AG10803 (cell line): ENCODE data around the gene GPR22.

ENCODE experiments used
- DNase-seq: peaks from one replicate; pipeline ENCODE4 v3.0.0; 2010; ENCODE audit warnings: low read depth
- H3K4me3 ChIP-seq: 2 replicates; pipeline ENCODE4 v1.5.1; 2011; ENCODE audit warnings: mild to moderate bottlenecking, low read length, control low read depth
- TF ChIP-seq, protein P1 (sequence below): conservative IDR thresholded peaks from 2 replicates; pipeline ENCODE4 v1.5.1; 2011; ENCODE audit warnings: mild to moderate bottlenecking, low read length, control low read depth, inconsistent platforms

The GPR22 gene

GRCh38 chr7:107463139-107464078 is 6.4 kb upstream of the GPR22 start:
- peak; percentile 76 for DNase-seq
- TF ChIP-seq, protein P1, sequence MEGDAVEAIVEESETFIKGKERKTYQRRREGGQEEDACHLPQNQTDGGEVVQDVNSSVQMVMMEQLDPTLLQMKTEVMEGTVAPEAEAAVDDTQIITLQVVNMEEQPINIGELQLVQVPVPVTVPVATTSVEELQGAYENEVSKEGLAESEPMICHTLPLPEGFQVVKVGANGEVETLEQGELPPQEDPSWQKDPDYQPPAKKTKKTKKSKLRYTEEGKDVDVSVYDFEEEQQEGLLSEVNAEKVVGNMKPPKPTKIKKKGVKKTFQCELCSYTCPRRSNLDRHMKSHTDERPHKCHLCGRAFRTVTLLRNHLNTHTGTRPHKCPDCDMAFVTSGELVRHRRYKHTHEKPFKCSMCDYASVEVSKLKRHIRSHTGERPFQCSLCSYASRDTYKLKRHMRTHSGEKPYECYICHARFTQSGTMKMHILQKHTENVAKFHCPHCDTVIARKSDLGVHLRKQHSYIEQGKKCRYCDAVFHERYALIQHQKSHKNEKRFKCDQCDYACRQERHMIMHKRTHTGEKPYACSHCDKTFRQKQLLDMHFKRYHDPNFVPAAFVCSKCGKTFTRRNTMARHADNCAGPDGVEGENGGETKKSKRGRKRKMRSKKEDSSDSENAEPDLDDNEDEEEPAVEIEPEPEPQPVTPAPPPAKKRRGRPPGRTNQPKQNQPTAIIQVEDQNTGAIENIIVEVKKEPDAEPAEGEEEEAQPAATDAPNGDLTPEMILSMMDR, result peak; percentile 98
- no peak overlapping the region for H3K4me3 ChIP-seq

DNA sequence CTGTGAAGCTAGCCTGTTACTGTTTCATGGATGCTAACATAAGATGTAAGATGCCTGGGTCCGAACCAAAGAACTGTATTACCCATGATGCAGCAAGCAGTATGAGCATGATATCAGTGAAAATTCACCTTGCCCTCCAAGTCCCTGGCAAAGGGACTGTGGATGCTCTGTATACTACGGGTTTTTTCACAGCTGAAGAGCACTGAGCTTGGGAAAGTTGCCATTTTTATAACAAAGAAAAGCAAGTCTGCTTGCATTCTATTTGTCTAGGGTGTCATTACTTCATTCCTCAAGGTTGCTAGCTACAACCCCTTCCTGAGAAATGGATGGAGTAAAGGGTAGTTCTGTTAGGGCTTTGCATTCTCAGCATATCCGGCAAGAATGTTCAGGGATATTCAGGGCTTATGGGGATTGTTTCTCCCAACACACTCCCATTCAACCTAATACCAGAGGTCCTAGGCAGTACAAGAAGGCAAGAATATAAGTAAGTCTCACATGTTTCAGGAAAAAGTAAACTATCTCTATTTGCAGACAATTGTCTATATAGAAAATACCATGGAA is 5.1 kb upstream of the GPR22 start:
- TF ChIP-seq, protein P1, result no peak
- no peak overlapping the region for H3K4me3 ChIP-seq
- no peak for DNase-seq

- no peak for DNase-seq
- TF ChIP-seq, protein P1, result no peak
Observed at GRCh38 chr7:107467972-107468371, 1.9 kb upstream of the GPR22 start.

DNA sequence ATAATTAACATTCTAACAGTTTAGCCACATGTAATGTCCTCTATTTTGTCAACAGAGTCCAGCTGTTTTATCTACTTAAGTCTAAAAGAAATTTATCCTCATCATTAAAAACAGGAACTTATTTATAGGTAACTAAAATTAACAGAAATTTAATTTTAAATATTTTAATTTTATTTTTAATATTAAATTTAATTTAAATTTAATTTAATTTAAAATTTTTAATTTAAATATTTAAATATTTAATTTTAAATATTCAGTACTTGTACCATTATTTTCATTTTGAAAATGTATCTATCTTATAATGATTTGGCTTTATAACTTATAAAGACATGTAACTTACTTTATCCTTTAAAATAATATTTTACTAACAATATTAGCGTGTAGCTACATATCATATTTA is 1.0 kb upstream of the GPR22 start:
- DNase-seq, result no peak

More at GRCh38 chr7:107467972-107468371, 1.9 kb upstream of the GPR22 start:
- no peak overlapping the region for H3K4me3 ChIP-seq

GRCh38 chr7:107471292-107472070 is 1.6 kb downstream of the GPR22 start:
- TF ChIP-seq, protein P1, result no peak; the same call in 1 of the 2 replicates
- no peak for DNase-seq
- no peak overlapping the region for H3K4me3 ChIP-seq

More for the DNA sequence above, 1.0 kb upstream of the GPR22 start:
- H3K4me3 ChIP-seq, result no peak overlapping the region
- TF ChIP-seq, protein P1, result no peak

DNA sequence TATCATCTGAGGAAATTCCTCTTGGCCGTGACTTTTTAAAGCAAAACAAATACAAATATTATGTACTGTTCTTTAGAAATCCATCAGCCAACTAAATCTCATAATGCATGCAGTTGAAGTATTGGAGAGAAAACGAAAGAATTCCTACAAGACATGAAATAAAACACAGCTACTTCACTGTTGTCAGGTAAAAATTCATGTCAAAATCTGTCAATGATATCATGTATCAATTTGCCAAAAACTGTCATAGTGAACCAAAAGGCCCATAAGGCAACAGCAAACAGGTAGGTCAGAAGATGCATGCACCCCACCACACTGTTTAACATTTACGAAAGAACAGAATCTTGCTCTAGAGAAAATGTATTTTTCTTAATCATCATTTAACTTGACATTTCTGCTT is 2.3 kb downstream of the GPR22 start:
- H3K4me3 ChIP-seq, result no peak overlapping the region
- TF ChIP-seq, protein P1, result no peak
- no peak for DNase-seq
